HG03039 (cell line): ENCODE data around the gene CCR7.

ENCODE experiments used
- ATAC-seq: cut with Tn5 transposase; IDR thresholded peaks from one replicate; pipeline ENCODE4 v1.9.1; 2021; ENCODE audit warnings: mild to moderate bottlenecking, moderate library complexity; ENCODE audit not compliant: unreplicated experiment

The CCR7 gene

GRCh38 chr17:40564883-40565768 is at the start of gene CCR7:
TSS of gene CCR7 (minus strand) at chr17:40565472. CDS start at chr17:40565409, 63 bp downstream.
- no peak for ATAC-seq

GRCh38 chr17:40614431-40615067 is 49.3 kb upstream of the CCR7 start:
- peak; percentile 5 for ATAC-seq

- ATAC-seq: no peak
Observed at GRCh38 chr17:40613467-40614154, 48.3 kb upstream of the CCR7 start.

DNA sequence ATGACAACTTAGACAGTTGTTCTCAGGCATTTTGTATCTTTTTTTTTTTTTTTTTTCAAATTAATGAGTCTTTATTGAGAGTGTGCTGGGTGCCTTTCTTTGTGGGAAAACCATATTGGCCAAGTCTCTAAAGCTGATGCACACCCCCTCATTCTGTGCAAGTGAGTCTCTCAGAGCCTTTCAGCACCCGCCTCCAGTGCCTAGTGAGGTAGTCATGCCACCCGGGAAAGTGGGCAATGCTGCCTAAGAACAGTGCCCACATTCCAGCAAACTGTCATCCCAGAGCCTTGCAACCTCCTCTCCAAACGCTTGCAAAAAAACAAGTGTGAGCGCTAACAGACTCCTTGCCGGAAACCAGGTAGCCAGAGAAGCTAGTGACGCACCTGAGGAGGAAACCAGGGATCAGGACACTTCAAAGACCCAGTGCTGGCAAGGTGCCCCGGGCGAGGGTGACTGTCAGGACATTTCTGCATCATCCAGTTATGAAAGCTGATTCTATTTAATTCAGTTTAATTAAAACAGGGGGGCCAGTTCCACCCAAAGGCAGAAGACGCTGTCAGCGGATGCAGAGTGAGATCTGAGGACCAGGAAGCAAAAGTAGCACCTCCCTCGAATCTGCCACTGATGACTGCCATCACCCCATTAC is 47.5 kb upstream of the CCR7 start:
- no peak for ATAC-seq

DNA sequence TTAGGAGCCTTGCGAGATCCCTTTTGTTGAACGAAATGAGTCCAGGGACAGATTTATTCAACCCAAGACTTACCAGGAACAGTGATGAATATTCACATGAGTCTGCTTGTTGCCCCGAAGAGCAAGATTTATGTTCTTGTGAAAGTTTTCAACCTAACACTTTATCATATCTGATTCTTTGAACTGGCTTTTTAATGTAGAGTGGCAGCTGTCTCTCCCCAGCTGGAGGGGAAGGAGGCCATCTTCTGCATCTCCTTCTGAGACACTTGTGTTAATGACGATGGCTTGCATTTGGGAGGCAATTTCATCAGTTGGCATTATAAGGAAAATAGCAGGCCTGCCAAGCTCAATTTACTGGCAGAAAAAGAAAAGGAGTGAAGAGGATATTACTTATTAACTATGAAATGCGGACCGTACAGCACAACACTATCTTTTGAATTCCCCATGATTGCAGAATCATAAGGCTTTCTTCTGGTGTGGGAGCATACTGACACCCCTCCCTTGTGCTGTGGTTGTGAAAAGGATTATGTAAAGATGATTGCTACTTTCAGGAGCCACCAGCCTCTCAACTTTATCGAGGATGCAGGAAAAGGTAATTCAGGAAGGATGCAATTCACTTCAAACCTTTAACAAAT is 46.7 kb upstream of the CCR7 start:
- ATAC-seq: no peak

DNA sequence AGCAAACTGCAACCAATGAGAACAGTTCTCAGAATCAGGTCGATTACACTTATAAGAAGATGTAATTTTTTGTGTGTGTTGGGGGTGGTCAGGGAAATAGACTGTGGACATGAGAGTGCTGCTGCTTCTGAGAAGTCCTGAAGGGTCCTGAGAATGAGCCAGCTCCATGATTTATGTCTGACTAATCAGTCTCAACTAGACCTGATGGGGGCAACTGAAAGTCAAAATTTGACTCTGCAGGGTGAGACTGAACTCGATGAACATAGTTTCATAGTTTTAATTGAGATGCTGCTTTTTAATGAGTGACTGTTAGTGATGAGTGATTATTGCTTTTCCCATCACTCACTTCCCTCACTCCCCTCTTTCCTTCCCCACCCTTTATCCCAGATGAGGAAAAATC is 45.1 kb upstream of the CCR7 start:
- ATAC-seq: no peak

DNA sequence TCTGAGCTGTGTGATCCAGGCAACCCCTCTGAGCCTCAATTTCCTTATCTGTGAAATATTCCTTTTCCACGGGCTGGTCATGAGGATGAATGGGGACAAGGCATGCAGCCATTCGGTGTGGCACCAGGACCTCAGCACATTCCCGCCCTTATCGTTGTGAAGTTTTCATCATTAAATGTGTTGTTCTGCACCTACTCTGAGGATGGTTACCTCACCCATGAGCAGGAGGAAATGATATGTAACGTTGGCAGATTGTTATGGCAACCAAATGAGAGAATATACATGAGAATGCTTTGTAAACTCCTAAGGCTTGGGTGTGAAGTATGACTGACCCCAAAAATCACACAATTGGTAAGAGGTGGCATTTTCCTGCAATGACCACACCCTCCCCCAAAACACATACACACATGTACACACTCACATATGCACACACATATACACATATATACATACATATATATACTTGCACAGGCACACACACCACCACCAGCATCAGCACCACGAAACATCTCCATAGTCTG is 42.8 kb upstream of the CCR7 start:
- ATAC-seq: no peak

DNA sequence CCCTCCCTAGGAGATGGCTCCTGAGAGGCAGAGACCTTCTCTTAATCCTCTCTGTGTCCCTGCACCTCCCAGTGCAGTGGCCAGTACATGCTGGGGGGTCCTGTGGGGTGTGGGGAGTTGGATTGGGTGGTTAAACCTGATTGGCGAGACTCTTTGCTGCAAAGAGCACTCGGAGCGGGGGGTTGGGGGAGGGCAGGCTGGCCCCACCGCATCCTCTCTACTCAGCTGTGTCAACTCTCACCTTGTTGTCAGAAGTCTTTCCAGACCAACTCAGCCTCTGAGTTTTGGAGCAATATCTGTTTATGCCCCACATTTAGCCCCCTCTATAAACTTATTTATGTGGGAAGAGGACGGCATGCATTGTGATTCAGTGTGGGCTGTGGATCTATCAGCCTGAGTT is 42.4 kb upstream of the CCR7 start:
- no peak for ATAC-seq

GRCh38 chr17:40606548-40607353 is 41.5 kb upstream of the CCR7 start:
- no peak for ATAC-seq

DNA sequence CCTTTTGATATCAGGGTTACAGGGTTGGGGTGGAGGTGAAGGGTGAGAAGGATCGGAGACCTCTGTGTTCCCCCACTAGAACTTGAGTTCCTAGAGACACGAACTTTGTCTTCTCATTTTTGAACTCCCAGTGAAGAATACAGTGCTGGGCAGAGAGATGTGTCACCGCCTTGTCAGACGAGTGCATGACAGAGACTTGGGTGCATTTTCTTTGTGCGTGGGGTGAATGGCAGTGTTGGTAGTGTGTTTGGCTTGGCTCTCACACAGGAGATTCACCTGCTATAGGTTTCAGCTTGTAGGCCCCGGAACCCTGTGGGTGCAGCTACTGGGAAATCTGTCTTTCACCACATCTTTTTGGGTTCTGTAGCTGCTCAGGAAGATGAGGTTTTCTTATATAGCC is 40.0 kb upstream of the CCR7 start:
- ATAC-seq: no peak

DNA sequence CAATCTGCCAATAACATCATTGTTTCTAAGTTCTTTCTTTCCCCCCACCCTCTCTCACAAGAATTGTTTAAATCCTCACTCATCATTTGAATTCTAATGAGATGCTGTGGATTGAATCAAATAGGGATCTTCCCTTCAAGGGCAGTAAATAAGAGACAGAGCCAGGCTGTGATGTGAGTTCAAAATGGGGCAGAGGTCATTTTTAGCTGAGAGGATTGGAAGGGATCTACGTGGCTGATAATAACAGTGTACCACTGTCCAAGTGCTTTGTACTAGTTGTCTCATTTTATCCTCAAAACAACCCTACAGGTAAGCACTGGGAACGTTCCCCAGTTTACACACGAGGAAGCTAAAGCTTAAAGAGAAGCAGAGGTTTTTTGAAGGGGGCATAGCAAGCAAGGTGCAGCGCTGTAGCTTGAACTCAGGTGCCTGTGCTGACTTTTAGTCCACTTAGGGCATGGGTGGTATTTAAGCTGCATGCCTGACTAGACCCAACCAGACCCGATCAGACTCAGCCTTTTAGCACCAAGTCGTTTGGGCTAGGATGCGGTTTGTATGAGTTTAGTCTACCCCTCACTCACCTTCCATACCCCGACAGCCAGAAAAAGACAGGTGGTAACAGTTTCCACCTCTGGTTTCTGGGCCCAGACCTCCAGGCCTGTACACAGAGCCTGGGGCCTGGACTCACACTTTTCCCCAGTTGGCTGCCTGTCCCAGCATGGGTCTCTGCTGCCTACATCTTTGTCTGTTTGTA is 39.2 kb upstream of the CCR7 start:
- ATAC-seq: no peak

- no peak for ATAC-seq
Observed at GRCh38 chr17:40602445-40603443, 37.5 kb upstream of the CCR7 start.

- ATAC-seq: no peak
Observed at GRCh38 chr17:40600486-40601046, 35.3 kb upstream of the CCR7 start.

GRCh38 chr17:40599468-40599763 is 34.1 kb upstream of the CCR7 start:
- no peak for ATAC-seq

DNA sequence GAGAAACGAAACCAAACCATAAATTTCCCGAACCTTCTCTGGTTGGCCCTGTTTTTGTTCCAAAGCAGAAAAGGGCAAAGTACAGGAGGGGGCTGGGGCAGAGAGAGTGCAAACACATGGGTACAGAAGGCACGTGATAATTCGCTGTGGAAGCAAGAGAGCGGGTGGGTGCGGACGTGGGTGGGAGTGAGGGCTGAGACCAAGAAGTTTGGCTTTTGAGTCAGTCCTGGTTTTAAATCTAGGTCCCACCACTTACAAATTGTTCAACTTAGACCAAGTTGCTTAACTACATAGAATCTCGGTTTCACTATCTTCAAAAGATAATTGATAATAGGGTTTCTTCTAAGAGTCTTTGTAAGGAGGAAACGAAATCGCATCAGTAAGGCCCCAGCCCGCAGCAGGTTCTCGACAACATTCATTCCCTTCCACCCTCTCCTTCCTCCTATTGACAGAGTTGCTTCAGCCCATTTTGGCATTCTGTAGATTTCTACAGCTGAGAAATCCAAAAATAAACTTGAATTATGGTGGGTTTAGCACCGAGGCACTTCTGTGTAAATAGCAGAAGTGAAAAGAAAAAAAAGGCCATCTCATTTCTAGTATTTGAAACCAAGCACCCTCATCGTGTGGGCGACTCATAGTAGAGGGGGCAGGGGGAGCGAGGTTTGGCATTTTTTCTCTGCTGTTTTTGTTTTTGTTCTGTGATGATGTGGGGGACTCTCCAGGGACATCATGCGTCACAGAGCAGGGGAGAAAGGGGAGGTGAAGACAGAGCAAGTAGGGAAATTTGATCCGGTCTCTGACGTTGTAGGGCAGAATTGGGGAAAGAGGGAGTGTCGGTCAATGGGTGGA is 33.6 kb upstream of the CCR7 start:
- ATAC-seq: no peak

GRCh38 chr17:40598301-40598618 is 33.0 kb upstream of the CCR7 start:
- ATAC-seq: no peak
